ENCODE data around the gene LYG1.
"Not testable (repeated sequence)": the region's sequence is repeated elsewhere in the genome, so short reads cannot be mapped to it uniquely, and the experiment has no call there.

The LYG1 gene

DNA sequence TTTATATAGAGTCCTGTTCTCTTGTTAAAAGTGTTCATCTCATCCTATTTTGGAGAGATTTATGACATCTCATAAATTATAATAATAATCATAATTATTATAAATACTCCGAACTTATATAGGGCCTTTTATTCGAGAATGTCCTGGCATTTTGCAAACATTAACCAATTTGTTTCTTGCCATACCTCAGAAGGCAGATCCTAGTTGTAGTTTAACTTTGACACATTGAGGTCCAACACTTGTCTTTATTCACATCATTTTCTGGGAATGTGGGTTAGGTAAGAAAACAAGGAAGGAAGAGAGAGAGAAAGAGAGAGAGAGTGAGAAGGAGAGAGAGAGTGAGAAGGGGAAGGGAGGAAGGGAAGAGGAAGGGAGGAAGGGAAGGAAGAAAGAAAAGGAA, at the start of gene LYG1:
Gene LYG1, minus strand, starts transcription at position 101 of the 400 bp plus-strand sequence. CDS start 5,527 bp downstream, outside the sequence.
- FAIRE-seq: not testable (repeated sequence)

DNA sequence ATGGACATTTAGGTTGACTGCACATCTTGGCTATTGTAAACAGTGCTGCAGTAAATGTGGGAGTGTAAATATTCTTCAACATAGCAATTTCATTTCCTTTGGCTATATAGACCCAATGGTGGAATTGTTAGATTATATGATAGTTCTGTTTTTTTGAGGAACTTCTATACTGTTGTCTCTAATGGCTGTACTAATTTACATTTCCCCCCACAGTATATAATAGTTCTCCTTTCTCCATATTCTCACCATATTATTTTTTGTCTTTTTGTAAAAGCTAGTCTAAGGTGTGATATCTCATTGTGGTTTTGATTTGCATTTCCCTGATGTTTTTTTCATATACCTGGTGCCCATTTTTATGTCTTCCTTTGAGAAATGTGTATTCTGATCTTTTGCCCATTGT, 49.2 kb upstream of the LYG1 start:
- no peak for FAIRE-seq

GRCh38 chr2:99348173-99348572, 47.2 kb upstream of the LYG1 start:
- FAIRE-seq: no peak

DNA sequence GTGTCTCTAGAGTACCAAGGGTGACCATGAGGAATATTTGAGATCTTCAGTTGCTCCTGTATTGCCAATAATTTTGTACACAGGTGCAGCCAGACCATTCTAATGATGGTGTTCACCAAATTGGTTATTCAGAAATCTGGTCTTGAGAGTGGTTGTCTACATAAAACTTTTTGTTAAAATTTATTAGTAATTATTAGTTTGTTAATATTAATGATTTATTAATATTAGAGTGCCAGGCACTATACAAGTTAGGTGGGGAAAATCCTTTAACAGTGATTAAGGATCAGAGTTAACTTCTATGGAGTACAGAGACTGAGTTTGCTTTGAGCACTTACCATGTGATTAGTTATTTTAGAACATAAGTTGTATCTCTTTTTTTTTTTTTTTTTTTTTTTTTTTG, 45.2 kb upstream of the LYG1 start:
- no peak for FAIRE-seq

DNA sequence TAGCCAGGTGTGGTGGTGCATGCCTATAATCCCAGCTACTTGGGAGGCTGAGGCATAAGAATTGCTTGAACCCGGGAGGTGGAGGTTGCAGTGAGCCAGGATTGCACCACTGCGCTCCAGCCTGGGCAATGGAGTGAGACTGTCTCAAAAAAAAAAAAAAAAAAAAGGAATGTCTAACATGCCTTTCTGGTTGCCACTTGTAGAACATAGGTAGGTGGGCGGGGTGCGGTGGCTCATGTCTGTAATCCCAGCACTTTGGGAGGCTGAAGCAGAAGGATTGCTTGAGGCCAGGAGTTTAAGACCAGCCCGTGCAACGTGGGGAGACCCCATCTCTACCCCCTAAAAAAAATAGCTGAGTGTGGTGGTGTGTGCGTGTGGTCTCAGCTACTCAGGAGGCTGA, 44.4 kb upstream of the LYG1 start:
- FAIRE-seq: not testable (repeated sequence)

DNA sequence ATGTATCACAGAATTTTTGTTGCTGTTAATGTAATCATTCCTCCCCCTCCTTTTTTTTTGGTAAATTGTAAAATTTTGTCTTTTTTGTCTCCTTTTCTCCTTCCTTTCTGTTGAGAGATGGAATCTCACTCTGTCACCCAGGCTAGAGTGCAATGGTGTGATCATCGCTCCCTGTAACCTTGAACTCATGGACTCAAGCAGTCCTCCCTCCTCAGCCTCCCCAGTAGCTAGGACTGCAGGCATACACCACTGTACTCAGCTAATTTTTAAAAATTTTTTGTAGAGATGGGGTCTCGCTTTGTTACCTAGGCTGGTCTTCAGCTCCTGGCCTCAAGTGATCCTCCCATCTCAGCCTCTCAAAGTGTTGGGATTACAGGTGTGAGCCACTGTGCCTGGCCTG, 41.5 kb upstream of the LYG1 start:
- no peak for FAIRE-seq

- FAIRE-seq: no peak
Measured at GRCh38 chr2:99340669-99341236, 39.8 kb upstream of the LYG1 start.

- FAIRE-seq: no peak
Measured at GRCh38 chr2:99338029-99338585, 37.1 kb upstream of the LYG1 start.

GRCh38 chr2:99337113-99338028, 36.4 kb upstream of the LYG1 start, which contains the start of gene EIF5B:
Gene EIF5B, plus strand, starts transcription at chr2:99337389. Its CDS starts 166 bp downstream, at chr2:99337555.
- FAIRE-seq: peak; percentile 39

GRCh38 chr2:99336804-99337112, 35.8 kb upstream of the LYG1 start:
- FAIRE-seq: no peak

DNA sequence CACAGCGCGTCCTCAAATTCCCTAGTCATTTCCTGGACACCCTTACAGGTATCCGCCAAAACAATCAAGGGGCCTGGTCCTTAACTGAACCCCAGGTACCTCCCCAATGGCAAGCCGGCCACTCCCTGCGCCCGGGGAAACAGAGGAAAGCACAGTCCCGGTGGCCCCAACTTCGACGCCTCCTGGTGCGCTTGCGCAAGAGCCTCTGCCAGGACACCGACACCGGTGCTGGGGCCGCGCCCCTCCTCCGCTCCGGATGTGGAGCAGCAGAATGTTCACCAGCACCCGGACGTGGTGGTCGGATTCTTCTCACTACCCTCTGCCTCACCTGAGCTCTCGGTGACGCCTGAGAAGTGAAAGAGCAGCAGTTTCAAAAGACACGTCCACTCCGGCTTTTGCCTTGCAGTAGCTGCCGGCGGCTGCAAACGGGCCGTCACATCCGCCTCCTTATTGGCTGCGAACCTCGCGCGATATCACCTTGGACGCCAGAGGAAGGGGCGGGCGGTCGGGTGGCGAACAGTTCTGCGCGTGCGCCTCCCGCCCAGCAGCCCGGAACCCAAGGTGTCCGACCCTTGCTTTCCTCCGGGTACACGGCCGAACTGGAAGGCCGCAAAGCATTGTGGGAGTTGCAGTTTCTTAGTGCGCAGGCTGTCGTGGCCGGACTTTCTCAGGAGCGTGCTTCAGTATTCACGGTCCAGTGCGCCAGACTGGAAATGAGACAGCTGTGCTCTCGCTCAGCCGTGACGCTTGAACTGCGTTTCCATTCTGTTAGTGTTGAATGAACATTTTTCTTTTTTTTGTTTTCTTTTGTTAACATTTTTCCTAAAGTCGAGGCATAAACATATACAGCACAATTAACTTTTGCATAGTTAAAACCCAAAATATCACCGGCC, 35.2 kb upstream of the LYG1 start, which contains the start of gene TXNDC9:
Gene TXNDC9, minus strand, starts transcription at position 423 of the 893 bp plus-strand sequence. CDS start 3,123 bp downstream, outside the sequence.
- FAIRE-seq: peak; percentile 94

DNA sequence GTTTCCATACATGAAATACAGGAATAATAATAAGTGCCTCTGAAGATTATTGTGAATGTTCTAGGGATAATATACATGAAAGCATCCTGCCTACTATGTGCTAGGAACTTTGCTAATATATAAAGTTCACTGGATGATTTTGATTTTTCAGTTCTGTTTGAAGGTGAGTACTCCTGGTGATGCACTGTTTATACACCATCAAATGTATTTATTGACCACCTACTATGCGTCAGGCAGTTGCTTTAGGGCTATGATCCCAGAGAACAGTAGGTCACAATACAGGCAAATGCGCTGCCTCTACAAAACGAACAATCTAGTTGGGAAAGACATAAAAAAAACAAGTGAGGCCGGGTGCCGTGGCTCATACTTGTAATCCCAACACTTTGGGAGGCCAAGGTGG, 24.4 kb upstream of the LYG1 start:
- no peak for FAIRE-seq

DNA sequence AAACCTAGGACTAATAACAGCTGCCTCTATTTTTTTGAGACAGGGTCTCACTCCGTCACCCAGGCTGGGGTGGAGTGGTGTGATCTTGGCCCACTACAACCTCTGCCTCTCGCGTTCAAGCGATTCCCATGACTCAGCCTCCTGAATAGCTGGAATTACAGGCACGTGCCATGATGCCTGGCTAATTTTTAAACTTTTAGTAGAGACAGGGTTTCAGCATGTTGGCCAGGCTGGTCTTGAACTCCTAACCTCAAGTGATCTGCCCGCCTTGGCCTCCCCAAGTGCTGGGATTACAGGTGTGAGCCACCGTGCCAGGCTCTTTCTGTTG, 16.8 kb upstream of the LYG1 start:
- FAIRE-seq: not testable (repeated sequence)

- FAIRE-seq: no peak
Measured at GRCh38 chr2:99317161-99317872, 16.3 kb upstream of the LYG1 start.

DNA sequence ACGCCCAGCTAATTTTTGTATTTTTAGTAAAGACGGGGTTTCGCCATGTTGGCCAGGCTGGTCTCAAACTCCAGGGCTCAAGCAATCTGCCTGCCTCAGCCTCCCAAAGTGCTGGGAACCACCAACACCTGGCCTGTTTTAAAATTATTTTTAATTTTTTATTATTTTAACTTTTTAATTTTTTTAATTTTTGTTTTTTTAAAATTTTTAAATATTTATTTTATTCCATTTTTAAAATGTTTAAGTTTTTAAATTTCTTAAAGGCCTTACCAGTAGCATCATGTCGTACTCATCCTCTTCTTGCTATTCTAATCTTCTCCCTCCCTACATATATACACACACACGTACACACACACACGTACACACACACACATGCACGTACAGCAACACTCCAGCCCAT, 1.4 kb downstream of the LYG1 start:
- FAIRE-seq: peak; percentile 58

DNA sequence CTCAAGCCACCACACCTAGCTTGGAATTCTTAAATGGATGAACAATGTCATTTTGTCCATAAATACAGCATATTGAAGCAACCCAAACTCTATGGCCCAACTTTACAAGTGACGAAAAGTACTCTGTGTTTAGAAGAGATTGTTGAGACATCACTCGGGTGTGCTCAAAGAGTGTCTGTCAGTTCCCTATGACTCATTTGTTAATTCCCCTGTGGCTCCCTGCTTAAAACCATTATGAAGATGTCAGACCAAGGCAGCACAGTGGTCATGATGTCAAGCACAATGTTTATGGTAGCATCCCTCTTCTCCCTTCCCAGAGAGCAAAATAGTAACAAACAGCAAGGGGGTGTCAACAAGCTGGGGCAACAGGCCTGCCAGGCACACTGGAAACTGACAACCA, 3.0 kb downstream of the LYG1 start:
- no peak for FAIRE-seq

GRCh38 chr2:99285526-99285925, 15.5 kb downstream of the LYG1 start:
- FAIRE-seq: no peak

GRCh38 chr2:99279969-99280695, 20.9 kb downstream of the LYG1 start:
- FAIRE-seq: no peak

DNA sequence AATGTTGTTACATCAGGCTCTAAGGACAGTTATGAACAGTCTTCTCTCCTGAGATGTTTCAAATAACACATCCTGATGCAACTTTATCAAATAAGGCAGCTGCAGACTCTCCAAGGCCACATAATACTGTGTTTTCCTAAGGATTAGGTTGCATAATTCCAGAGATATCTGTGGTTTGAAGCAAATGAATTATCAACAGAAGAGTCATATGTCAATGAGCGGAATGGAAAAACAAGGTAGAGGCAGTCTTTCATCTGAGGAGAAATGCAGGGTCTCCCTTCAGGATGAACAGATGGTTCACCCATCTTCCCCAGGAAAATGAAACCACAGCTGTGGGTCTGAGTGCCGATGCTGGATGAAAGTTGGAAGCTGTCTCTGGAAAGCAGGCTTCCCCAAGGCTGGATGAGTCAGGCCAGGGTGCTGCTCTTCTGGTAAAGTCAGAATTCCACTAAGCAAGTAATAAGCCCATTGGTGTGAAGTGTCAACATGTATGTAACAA, 22.2 kb downstream of the LYG1 start:
- FAIRE-seq: no peak

- not testable (repeated sequence) for FAIRE-seq
Measured at GRCh38 chr2:99278195-99278765, 22.7 kb downstream of the LYG1 start.

DNA sequence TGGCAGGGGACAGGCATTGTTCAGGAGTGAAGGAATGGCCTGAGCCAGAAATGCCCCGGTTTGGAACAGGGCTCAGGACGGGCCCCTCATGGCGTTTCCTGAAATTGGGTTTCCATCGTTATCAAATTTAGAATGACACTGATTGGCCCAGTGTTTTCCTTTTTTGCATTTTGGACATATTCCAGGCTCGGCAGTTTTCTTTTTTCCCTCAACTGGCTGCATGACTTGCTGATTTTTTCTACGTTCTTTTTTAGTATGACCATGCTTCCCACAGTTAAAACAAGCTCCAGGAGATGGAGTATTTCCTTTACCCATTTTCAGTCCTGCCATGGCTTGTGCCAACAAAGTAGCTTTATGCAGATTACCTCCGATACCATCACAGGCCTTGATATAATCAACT, 25.1 kb downstream of the LYG1 start:
- FAIRE-seq: no peak
